ENCODE measurements around the gene UBE2QL1.

Gene UBE2QL1

GRCh38 chr5:6541256-6542013, 92.8 kb downstream of the UBE2QL1 start:
- DNase-seq: no peak

- no peak for DNase-seq
Measured at GRCh38 chr5:6542421-6543345, 94.0 kb downstream of the UBE2QL1 start.

DNA sequence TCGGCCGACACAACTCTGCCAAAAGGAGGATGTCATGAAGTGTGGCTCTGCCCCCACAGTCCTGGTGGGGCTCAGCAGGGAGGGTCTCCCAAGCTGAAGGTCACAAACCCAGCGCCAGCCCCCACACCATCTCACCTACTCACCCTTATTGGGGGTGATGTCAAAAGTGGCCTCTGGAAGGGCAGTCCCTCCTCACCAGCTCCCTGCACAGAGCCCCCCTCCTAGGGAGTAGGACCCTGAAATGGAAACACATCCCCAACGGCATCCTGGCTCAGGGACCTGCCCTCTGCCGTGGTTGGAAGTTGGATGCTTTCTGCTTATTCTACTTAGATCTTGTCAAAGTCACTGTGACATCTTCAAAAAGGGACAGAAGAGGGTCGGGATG, 94.7 kb downstream of the UBE2QL1 start:
- no peak for DNase-seq

- DNase-seq: no peak
Measured at GRCh38 chr5:6543830-6544560, 95.3 kb downstream of the UBE2QL1 start.
